Measurements from ENCODE around the gene GNAZ.

- TF ChIP-seq CTCF (IDR thresholded peaks at IDR 0.05; ENCODE audit: insufficient read depth, low read depth, low read length) (no peak), EZH2 (IDR thresholded peaks at IDR 0.05; ENCODE audit: insufficient read depth, low read length) (no peak)
Observed at GRCh38 chr22:23124611-23125511, 54.5 kb downstream of the GNAZ start.

Measured in astrocyte (in vitro differentiated cells and primary cell).